KOPT-K1 (cell line): ENCODE measurements around the gene POLR1D.

Source experiments
- H3K27ac ChIP-seq: fragments of 200-600 bp; sonication (generic); 2 replicates; pipeline ENCODE4 v1.5.1; 2016; ENCODE audit warnings: antibody characterized with exemption, mild to moderate bottlenecking, low read depth, low read length; ENCODE audit not compliant: poor library complexity, severe bottlenecking
- H3K36me3 ChIP-seq: fragments of 200-600 bp; sonication (generic); 2 replicates; pipeline ENCODE4 v1.5.1; 2017; ENCODE audit warnings: antibody characterized with exemption, mild to moderate bottlenecking, low read length, moderate library complexity; ENCODE audit not compliant: insufficient read depth
- H3K9me3 ChIP-seq: fragments of 200-600 bp; sonication (generic); 2 replicates; pipeline ENCODE4 v1.5.1; 2017; ENCODE audit warnings: antibody characterized with exemption, low read length, mild to moderate bottlenecking; ENCODE audit not compliant: insufficient read depth, poor library complexity, severe bottlenecking

POLR1D gene, protein sequence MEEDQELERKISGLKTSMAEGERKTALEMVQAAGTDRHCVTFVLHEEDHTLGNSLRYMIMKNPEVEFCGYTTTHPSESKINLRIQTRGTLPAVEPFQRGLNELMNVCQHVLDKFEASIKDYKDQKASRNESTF

DNA sequence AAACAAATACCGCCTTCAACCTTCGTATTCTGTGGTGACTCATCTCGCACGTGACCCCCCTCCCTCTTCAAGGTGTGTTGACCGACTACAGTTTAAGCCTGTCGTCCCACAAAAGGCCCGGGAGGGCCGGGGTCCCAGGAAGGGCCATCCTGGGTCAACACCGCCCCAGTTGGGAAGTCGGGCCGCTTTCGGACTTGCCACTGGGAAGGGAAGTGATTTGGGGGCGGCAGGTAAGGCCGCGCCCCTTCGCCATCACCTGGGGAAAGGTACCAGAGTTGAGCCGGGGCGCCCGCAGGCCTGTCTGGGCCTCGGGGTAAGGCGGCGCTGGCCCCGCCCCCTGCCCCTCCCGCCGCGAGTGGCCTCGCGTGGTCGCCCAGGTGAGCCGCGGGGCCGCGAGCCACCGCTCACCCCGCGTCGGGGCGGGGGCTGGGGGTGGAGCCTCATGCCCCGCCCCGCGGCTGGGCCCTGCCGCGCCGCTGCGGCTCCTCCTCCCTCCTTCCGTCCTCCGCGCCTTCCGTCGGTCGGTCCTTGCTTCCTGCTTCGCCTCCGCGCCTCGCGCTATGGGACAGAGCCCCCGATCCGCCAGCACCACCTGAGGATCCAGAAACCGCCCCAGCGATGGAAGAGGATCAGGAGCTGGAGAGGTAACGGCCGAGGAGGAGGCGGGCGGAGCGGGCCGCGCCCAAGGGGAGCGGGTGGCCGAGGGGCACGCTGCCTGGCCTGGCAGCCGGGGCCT lies at the start of gene POLR1D:
TSS of gene POLR1D (plus strand) at position 527 of the 736 bp plus-strand sequence. CDS start at position 619, 92 bp downstream.
- no peaks in the 10 kb centered on the region for H3K9me3 ChIP-seq
- H3K36me3 ChIP-seq: peaks cover 39% of the 10 kb centered on the region
- H3K27ac ChIP-seq: peak within 1 kb of the TSS; percentile 84

DNA sequence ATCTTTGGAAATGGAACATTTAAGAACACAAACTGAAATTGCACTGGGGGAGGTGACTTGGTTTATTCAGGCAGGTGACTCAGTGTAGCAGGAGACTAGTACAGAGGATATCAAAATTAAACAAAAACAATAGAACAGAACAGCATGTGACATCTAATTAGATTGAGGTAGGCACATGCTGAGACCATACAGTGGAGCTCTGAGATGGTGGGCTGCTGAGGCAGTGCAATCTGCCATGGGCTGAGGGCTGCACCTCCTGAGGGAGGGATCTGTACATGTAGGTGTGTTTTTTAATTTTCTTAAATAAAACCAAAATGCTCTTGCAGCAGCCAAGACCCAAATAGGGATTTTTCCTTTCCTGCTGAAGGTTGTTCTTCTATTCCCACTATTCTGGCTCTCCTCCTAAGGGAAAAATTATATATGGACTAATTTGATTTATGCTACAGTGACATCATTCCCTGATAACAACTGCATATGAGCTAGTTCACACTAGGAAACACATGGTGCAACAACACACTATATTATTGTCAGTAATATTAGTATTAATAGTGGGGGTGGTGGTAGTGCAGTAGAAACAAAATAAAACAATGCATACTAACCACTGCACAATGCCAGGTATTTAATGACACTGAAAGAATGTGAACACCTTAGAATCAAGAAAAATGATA lies 49.3 kb upstream of the POLR1D start:
- no peaks in the 10 kb centered on the region for H3K9me3 ChIP-seq
- H3K36me3 ChIP-seq: peaks cover 13% of the 10 kb centered on the region
- H3K27ac ChIP-seq: no peak overlapping the region

DNA sequence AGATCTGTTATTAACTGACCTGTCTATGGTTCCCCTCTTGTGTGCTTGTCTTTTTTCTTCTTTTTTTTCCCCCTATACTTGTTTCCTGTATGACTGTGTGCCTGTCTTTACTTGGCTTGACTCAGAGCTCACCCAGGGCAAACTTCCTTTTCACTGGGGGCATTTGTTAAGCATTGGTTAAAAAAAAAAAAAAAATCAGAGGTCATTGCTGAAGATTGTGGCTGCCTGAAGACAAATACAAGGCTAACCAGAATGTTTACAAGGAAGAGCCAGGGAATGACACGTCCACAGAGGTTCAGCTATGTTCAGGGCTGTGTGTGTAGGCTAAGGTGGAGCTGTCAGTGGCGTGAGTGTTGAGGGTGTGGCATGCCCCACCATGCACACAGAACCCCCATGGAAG lies 48.4 kb upstream of the POLR1D start:
- Histone ChIP-seq H3K27ac (no peak overlapping the region), H3K36me3 (peaks cover 6% of the 10 kb centered on the region; the same call in 1 of the 2 replicates), H3K9me3 (no peaks in the 10 kb centered on the region)

DNA sequence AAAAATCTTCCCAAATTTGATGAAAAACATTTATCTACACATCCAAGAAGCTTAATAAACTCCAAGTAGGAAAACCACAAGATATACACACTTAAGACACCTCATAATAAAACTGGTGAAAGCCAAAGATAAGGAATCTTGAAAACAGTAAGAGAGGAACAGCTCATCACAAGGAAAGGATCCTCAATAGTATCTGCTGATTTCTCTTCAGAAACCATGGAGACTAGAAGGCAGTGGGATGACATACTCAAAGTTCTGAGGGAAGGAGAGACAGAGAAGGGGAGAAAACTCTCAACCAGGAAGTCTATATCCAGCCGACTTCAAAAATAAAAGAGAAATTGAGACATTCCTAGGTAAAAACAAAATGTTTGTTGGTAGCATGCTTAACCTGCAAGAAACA lies 47.0 kb upstream of the POLR1D start:
- Histone ChIP-seq H3K36me3 (peaks cover 8% of the 10 kb centered on the region; the same call in 1 of the 2 replicates), H3K9me3 (no peaks in the 10 kb centered on the region), H3K27ac (no peak overlapping the region)

DNA sequence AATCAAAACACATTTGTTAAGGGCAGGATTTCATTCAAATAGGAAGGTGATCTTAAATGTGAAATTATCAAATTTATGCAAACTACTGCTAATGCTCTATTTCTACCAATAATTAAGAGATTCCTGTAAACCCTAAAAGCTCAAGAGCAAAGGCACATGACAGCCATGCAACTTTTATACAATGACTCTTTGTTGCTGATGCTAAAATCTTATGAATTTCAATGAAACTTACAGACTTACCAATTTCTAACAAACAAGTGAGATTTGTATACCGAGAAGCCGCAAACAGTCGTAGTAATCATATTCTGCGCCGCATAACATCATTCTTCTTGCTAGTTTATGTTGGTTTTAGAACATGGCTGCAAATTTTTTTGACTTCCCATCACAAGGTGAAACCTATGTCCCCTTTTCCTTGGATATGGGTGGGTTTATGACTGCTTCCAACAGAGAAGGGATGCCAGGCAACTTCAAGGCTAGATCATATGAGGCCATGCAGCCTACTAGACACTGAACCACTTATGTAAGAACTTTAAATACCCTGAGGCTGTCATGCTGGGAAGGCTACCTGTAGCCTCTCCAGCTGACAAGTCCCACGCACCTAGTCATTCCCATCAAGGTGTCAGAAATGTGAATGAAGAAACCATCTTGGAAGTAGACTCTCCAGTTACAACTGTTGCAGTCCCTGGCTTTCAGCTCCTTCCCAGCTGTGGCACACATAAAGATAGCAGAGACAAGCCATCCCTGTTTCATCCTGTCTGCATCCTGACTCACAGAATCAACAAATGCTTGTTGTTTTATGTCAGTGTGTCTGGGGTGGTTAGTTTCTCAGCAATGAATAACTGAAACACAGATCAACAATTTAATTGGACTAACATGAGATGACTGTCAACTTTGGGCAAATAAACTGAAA lies 43.3 kb upstream of the POLR1D start:
- no peak overlapping the region for H3K27ac ChIP-seq
- no peaks in the 10 kb centered on the region for H3K9me3 ChIP-seq
- H3K36me3 ChIP-seq: peaks cover 8% of the 10 kb centered on the region; the same call in 1 of the 2 replicates

DNA sequence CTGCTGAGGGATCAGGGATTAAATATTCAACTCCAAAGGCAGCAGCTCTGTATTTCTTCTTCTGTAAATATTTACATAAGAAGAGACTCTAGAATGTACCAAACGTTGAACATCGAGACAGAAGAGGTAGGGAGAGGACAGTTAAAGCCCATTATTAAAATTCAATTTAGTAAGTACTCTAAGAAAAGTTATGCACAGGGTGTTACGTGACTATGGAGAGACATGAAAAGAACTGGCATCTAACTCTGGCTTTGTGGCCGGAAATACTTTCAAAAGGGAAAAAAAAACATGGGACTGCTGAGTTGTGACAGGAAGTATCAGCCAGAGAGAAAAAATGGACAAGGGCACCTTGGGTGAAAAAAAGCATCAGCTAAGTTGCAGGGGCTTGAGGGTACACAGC lies 38.0 kb upstream of the POLR1D start:
- no peak overlapping the region for H3K27ac ChIP-seq
- H3K36me3 ChIP-seq: peaks cover 3% of the 10 kb centered on the region; the same call in 1 of the 2 replicates
- H3K9me3 ChIP-seq: peaks cover 6% of the 10 kb centered on the region

DNA sequence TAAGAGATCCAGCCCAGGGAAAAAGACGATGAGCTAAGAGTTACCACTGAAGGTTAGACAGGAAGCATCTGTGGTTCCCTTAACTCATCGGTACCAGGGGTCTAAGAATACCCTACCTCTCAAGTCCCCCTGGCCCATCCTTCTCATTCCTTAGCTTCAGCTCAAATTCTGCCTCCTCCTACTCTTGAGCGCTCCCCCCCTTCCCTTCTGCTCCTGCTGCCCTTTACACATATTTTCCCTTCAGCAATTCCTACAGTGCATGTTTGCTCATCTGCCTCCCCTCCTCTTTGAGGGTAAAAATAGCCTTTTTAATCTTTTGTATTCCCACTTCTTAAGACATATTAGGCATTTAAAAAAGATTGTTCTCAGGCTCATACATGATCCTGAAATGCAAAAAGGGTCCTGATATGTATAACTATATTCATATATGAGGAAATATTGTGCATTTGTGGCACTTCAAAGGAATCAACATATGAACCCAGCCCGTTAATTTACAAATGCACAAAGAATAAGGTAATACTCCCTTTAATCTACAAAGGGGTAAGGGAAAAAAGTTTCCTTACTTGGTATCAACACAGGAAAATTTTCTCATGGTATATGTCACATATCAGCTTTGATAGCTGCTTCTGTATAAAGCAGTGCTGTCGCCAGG lies 34.5 kb upstream of the POLR1D start:
- Histone ChIP-seq H3K9me3 (peaks cover 10% of the 10 kb centered on the region), H3K27ac (no peak overlapping the region), H3K36me3 (no peaks in the 10 kb centered on the region)

DNA sequence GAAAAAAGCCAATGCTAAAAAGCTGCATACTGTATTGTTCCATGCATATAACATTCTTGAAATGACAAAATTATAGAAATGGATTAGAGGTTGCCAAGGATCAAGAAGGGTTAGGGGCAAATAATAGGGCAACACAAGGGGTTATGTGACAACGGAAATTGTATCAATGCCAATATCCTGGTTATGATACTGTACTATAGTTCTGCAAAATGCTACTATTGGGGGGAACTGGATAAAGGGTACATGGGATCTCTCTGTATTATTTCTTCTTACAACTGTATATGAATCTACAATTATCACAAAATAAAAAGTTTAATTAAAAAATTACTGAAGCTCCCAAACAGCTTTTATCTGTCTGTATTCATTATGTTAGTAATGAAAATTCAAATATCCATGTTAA lies 33.3 kb upstream of the POLR1D start:
- H3K36me3 ChIP-seq: no peaks in the 10 kb centered on the region
- H3K9me3 ChIP-seq: peaks cover 10% of the 10 kb centered on the region
- no peak overlapping the region for H3K27ac ChIP-seq

DNA sequence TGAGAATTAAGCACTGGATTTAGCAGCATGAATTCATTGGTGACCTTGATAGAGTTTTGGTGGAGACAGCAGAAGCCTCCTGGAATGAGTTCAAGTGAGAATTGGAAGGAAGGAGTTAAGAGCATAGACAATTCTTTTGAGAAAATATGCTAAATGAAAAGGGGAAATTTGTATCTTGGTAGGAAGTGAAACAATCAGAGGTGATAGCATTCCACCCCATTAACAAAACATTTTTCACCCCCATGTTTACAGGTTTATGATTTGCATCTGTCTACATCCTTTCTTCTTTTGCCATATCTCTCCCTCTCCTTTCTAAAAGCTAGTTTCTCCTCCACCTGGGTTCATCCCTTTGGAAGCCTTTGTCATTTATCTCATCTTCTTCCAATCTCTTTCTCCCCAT lies 28.8 kb upstream of the POLR1D start:
- Histone ChIP-seq H3K9me3 (peaks cover 10% of the 10 kb centered on the region), H3K36me3 (no peaks in the 10 kb centered on the region), H3K27ac (peak overlapping the region; percentile 17)

DNA sequence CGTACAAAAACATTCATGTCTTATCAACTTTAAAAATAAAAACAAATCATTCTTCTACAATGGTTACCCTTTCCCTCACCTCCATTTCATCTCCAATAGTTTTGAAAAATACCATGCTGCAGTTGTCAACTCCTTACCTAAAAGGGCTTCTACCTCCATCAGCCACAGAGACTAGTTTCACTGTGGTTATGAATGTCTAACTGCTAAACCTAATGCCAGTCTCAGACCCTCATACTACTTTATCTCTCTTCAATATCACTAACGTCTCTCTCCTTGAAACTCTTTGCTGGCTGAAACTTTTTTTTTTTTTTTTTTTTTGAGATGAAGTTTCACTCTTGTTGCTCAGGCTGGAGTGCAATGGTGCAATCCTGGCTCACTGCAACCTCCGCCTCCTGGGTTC lies 28.4 kb upstream of the POLR1D start:
- H3K9me3 ChIP-seq: peaks cover 6% of the 10 kb centered on the region
- no peaks in the 10 kb centered on the region for H3K36me3 ChIP-seq
- H3K27ac ChIP-seq: peak overlapping the region; percentile 17

DNA sequence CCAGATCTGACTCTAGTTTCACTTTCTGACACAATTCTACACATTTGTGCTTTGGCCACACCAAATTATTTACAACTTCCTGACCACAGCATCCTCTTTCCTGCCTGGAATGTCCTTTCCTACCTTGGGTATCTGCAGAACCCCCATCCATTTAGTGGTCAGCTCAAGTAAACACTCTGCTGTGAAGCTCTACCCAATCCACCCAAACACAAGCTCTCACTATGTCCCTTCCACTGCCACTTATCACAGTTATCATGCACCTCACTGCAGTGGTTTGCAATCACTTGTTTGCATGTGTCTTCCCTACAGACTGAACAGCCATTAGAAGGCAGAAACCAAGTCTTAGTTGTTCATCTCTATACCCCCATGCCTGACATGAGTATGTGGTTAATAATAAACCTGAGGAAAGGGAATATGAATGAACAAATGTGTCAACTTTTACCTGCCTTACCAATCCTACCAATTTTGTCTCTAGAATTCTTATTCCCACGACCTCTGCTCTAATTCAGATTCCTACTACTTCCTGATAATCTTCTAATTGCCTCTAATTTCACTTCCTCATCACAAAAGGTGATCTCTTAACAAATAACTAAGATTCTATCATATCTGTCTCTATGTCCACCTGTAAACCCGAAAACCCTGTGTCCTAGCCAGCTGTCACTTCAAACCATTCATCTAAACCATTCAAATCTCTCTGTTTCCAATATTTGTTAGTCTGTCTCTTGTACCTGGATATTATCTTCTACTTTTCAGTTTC lies 26.5 kb upstream of the POLR1D start:
- Histone ChIP-seq H3K36me3 (no peaks in the 10 kb centered on the region), H3K9me3 (no peaks in the 10 kb centered on the region), H3K27ac (peak overlapping the region; percentile 30)

DNA sequence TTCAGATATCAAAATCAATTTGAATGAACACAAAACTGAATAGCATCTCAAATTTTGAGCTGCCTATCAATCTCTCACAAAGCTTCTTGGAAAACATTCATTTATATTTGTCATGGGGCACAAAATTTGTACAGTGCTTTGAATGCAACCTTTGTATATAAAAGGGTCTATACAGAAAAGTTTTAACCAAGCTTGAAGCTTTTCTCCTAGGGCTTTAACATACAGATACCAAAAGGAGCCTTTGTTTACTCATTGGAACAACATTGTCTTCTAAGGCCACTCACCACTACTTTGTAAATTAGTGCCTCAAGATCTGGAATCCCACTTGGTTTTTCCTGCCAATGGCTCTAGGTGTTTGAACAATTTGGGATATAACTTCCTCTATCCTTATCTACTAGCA lies 22.6 kb upstream of the POLR1D start:
- Histone ChIP-seq H3K36me3 (no peaks in the 10 kb centered on the region), H3K27ac (no peak overlapping the region), H3K9me3 (no peaks in the 10 kb centered on the region)

DNA sequence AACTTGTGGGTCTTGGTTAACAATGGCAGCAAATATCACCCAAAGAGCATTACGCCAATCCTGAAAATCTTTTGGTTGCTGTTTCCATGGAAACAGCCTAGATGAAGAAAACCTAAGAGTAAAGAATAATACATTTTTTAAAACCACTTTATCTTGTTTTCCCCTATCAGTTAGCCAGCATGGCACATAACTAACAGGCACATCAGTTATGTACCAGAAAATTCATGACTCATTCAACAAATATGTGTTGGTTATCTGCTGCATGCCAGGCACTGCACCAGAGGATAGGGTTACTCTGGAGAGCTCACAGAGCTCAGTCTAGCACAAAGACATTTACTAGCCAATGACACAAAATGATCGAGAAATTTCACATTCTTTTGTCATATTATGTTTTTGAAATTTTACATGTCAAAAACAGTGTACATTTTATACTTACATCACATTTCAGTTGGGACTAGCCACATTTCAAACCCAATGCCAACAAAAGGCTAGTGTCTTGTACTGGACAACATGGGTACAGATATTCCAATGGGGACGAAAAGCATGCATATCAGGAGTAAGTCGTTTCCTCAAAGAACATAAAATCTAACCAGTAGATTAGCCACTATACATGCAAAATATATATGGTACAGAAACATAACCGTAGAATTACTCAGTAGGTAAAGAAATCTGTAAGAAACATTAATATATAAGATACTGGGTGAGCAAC lies 21.7 kb upstream of the POLR1D start:
- H3K27ac ChIP-seq: no peak overlapping the region

More for the DNA sequence above, 21.7 kb upstream of the POLR1D start:
- H3K36me3 ChIP-seq: no peaks in the 10 kb centered on the region
- no peaks in the 10 kb centered on the region for H3K9me3 ChIP-seq
